Immature natural killer cell (primary cell): ENCODE results near the gene RAMACL. TPM values are rescaled to one million over a fixed set of nuclear protein-coding genes. Genes with fewer than 3 reads are reported as not detected.

Source experiments
- DNase-seq, 3 donors: peaks; one replicate each; pipeline ENCODE4 v3.0.0; 2022; ENCODE audit warnings: mixed read lengths in 1 of 3
- H3K27ac Mint-ChIP-seq, 6 donors: one replicate each; pipeline ENCODE4 v1.8.0; 2020; ENCODE audit warnings: mixed read lengths in 6 of 6, mild to moderate bottlenecking in 5 of 6, inconsistent platforms in 4 of 6, moderate library complexity in 3 of 6
- H3K27me3 Mint-ChIP-seq, 3 donors: one replicate each; pipeline ENCODE4 v1.8.0; 2020 to 2021; ENCODE audit warnings: low read depth in 3 of 3, mild to moderate bottlenecking in 3 of 3, mixed read lengths in 3 of 3, moderate library complexity in 3 of 3, inconsistent platforms in 1 of 3
- H3K36me3 Mint-ChIP-seq, 3 donors: one replicate each; pipeline ENCODE4 v1.8.0; 2020; ENCODE audit warnings: mixed read lengths in 3 of 3, inconsistent platforms in 2 of 3, mild to moderate bottlenecking in 2 of 3
- H3K4me1 Mint-ChIP-seq, 2 donors: one replicate each; pipeline ENCODE4 v1.8.0; 2020; ENCODE audit warnings: inconsistent platforms in 2 of 2, mild to moderate bottlenecking in 2 of 2, mixed read lengths in 2 of 2, moderate library complexity in 1 of 2
- H3K4me3 Mint-ChIP-seq, 5 donors: one replicate each; pipeline ENCODE4 v1.8.0; 2020; ENCODE audit warnings: mild to moderate bottlenecking in 5 of 5, mixed read lengths in 5 of 5, inconsistent platforms in 3 of 5, moderate library complexity in 3 of 5
- H3K9me3 Mint-ChIP-seq, 6 donors: one replicate each; pipeline ENCODE4 v1.8.0; 2020; ENCODE audit warnings: mild to moderate bottlenecking in 6 of 6, mixed read lengths in 6 of 6, inconsistent platforms in 4 of 6, moderate library complexity in 3 of 6
- polyA plus RNA-seq, 3 donors: library from polyadenylated mRNA; unstranded; fragments of 300-500 nt; fragmentation: Illumina TruSeq; gene quantifications; one replicate each; pipeline ENCODE4 v1.2.3, GENCODE V29; 2021

The RAMACL gene
- polyA plus RNA-seq, 3 donors from 2014 or later: 0.18 to 0.58 (median 0.38) TPM

GRCh38 chr6:166624275-166624674, 37.8 kb upstream of the RAMACL start:
- Mint-ChIP-seq H3K27ac (no peak overlapping the region), H3K9me3 (no peaks in the 10 kb centered on the region), H3K27me3 (peaks cover 18 to 20% (median 20%) of the 10 kb centered on the region in 3 donors), H3K4me1 (peaks cover 15 to 18% of the 10 kb centered on the region in 2 donors), H3K4me3 (no peak overlapping the region), H3K36me3 (no peaks in the 10 kb centered on the region)
- no peak for DNase-seq

DNA sequence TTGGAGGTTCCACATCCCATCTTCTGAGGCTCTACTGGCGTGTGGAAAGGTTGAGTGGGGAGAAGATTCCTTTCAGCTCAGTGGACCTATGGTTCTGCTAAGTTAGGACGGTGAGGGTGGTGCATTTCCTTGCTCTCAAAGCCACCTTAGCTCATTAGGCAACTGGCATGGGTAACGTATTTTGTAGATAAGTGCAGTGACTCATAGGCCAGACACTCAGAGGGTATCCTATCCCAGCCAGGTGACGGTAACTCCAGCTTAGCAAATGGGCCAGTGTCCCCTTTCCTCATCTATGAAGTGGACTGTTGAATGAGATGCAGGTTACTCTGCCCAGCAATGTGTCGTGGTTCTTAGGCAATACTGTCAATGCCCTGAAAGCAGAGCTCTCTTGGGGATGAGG, 36.8 kb upstream of the RAMACL start:
- H3K27ac Mint-ChIP-seq: no peak overlapping the region
- peaks cover 15 to 18% (median 17%) of the 10 kb centered on the region in 3 donors for H3K27me3 Mint-ChIP-seq
- DNase-seq: no peak
- H3K36me3 Mint-ChIP-seq: no peaks in the 10 kb centered on the region
- H3K4me3 Mint-ChIP-seq: no peak overlapping the region
- no peaks in the 10 kb centered on the region for H3K9me3 Mint-ChIP-seq
- peaks cover 10 to 14% of the 10 kb centered on the region in 2 donors for H3K4me1 Mint-ChIP-seq

GRCh38 chr6:166621114-166621540, 34.6 kb upstream of the RAMACL start:
- no peak overlapping the region for H3K4me3 Mint-ChIP-seq
- peaks cover 0 to 6% of the 10 kb centered on the region in 2 donors for H3K4me1 Mint-ChIP-seq
- no peak overlapping the region for H3K27ac Mint-ChIP-seq
- no peak for DNase-seq
- H3K27me3 Mint-ChIP-seq: peaks cover 4 to 8% (median 6%) of the 10 kb centered on the region in 3 donors
- H3K36me3 Mint-ChIP-seq: no peaks in the 10 kb centered on the region
- H3K9me3 Mint-ChIP-seq: no peaks in the 10 kb centered on the region

GRCh38 chr6:166620478-166621113, 34.1 kb upstream of the RAMACL start:
- Mint-ChIP-seq H3K9me3 (no peaks in the 10 kb centered on the region), H3K4me1 (peaks cover 0 to under 1% of the 10 kb centered on the region in 2 donors), H3K4me3 (no peak overlapping the region), H3K36me3 (no peaks in the 10 kb centered on the region), H3K27me3 (peaks cover 3 to 6% (median 6%) of the 10 kb centered on the region in 3 donors), H3K27ac (no peak overlapping the region)
- no peak for DNase-seq

DNA sequence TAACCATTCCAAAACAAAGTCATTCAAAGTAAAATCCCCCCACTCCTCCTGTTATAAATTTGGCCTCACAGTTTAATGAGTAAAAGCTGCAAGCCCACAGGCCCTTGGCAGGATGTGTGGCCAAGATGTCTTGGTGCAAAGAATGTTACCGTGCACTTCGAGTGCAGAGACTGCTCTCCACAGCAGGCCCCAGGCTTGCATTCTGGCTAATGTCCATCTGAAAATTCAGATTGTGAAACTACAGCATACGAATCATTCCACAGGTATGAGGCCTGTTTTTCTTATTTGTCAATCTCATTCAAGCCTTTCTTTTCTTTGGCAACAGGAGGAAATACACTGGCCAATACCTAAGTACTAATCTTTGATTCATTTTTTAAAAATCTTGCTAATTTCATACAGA, 33.4 kb upstream of the RAMACL start:
- Mint-ChIP-seq H3K4me1 (no peaks in the 10 kb centered on the region), H3K27me3 (peaks cover 0 to 6% (median 2%) of the 10 kb centered on the region in 3 donors), H3K27ac (no peak overlapping the region), H3K36me3 (peaks cover 0 to 3% (median 0%) of the 10 kb centered on the region in 3 donors), H3K4me3 (no peak overlapping the region), H3K9me3 (no peaks in the 10 kb centered on the region)
- DNase-seq: no peak

- DNase-seq: no peak
- Mint-ChIP-seq H3K27me3 (peaks cover 0 to 6% (median 2%) of the 10 kb centered on the region in 3 donors), H3K4me1 (no peaks in the 10 kb centered on the region), H3K36me3 (peaks cover 0 to 3% (median under 1%) of the 10 kb centered on the region in 3 donors), H3K9me3 (no peaks in the 10 kb centered on the region), H3K27ac (no peak overlapping the region), H3K4me3 (no peak overlapping the region)
Measured at GRCh38 chr6:166618866-166619761, 32.6 kb upstream of the RAMACL start.

DNA sequence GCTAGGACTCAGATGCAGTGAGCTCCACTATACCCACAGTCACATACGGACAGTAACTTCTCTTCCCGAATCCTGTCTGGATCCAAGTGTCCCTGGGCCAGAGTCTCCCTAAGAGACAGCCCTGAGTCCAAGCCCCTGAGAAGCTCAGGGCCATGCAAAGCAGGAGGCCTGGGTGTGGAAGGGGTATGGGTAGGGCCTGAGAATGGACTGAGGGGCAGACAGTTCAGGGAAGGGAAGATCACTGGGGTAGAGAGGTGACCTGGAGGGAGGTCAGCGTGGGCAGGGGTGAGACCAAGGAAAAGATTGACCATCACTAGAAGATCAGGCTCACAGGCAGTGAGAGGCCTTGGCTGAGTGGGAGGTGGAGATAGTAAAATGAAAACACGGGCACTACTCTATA, 31.8 kb upstream of the RAMACL start:
- Mint-ChIP-seq H3K4me3 (no peak overlapping the region), H3K27me3 (peaks cover 0 to 3% (median 2%) of the 10 kb centered on the region in 3 donors), H3K36me3 (peaks cover 0 to 4% (median 3%) of the 10 kb centered on the region in 3 donors), H3K27ac (no peak overlapping the region), H3K9me3 (no peaks in the 10 kb centered on the region), H3K4me1 (no peaks in the 10 kb centered on the region)
- DNase-seq: no peak

DNA sequence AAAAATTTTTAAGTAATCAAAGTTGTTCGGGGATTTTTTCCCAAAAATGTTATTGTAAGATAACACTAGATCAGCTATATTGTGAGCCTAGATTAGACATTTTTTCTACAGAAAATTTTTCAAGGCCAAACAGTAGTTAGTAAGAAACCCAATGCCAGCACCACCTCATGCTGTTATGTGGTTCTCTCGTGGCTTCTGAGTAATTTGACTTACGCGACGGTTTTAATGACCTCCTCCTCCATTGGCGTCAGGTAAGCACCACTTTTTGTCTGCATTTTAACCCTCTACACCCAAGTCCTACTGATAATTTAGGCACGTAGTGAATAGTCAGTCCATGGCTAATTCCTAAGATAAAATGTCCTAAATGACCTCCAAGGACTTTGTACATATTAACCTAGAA, 30.9 kb upstream of the RAMACL start:
- Mint-ChIP-seq H3K27ac (no peak overlapping the region), H3K9me3 (no peaks in the 10 kb centered on the region), H3K27me3 (peaks cover 0 to 2% (median 0%) of the 10 kb centered on the region in 3 donors), H3K4me1 (no peaks in the 10 kb centered on the region), H3K36me3 (peaks cover 0 to 4% (median 3%) of the 10 kb centered on the region in 3 donors), H3K4me3 (no peak overlapping the region)
- DNase-seq: no peak

DNA sequence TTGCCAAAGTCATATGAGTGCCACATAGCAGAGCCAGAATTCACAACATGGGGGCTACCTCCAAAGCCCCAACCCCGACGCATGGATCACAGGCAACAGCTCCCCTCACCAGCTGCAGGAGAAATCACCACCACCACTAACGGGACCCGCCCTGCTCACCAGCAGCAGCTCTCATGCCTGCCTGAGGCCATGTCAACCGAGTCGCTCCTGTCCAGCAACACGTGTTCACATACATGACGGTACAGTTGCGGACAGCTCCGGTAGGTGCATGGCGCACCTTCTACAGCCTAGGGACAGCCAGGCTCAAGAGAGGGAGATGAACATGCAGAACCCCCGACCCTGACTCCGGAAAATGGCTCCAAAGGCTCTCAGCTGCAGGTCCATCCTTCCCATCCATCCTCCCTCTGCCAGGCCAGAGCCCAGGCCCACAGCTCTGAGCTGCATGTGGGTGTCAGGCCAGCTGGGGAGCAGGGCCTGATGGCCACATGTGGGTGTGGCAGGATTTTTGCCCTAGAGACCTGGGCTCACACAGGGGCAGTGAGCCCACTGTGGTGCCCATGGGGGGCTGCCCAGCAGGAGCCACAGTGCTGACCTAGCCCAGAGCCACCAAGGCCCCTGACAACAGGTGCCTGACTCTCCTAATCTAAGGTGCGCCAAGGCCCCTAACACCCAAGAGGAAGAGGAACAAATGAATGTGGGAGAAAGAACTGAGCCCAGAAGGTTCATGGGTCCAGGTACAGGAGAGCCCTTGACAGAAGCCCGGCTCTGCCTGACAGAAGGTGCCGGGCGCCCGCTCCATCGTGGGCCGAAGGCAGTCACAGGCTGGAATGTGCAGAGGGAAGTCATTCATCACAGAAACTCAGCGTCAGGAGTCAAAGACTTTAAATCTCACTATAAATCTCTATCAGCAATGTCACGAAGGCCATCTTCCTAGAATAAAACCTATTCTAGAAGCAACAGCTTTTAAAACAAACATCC, 30.1 kb upstream of the RAMACL start:
- Mint-ChIP-seq H3K36me3 (peaks cover 0 to 4% (median 3%) of the 10 kb centered on the region in 3 donors), H3K9me3 (no peaks in the 10 kb centered on the region), H3K27me3 (peaks cover 2 to 3% (median 3%) of the 10 kb centered on the region in 3 donors), H3K4me1 (no peaks in the 10 kb centered on the region), H3K27ac (no peak overlapping the region), H3K4me3 (no peak overlapping the region)
- DNase-seq: no peak

DNA sequence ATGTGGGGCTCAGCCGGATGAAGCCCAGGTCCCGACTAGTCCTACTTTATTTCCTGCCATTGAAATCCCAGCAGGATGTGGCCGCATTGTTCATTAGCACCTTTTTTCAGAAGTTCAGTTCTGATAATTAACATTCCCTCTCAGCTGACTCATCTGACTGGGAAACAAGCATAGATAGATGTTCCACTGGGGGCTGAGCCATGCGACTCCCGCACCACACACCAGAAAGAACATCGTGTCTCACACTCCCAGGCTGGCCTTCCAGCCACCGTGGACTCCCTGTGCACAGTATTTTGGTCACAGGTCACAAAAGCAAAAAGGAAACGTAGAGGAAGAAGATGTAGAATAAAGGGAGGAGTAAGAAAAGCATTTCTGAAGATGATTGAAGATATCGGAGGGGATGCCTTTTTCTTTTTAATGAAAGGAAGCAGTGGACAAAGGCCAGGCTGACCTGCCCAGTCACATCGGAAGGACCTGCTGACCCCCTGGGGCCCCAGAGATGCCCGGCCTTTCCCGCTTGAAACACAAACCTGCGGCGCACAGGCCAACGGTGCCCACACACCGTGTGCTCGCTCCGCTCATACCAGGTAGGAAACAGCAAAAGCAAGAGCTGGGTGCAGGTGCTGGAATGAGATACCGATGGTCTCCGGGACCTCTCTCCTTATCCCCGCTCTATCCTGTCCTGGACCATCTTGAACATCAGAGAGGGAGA, 28.7 kb upstream of the RAMACL start:
- Mint-ChIP-seq H3K27ac (no peak overlapping the region), H3K9me3 (no peaks in the 10 kb centered on the region), H3K27me3 (peaks cover 2 to 3% (median 3%) of the 10 kb centered on the region in 3 donors), H3K4me1 (no peaks in the 10 kb centered on the region), H3K36me3 (peaks cover 0 to 4% (median 3%) of the 10 kb centered on the region in 3 donors), H3K4me3 (no peak overlapping the region)
- no peak for DNase-seq

DNA sequence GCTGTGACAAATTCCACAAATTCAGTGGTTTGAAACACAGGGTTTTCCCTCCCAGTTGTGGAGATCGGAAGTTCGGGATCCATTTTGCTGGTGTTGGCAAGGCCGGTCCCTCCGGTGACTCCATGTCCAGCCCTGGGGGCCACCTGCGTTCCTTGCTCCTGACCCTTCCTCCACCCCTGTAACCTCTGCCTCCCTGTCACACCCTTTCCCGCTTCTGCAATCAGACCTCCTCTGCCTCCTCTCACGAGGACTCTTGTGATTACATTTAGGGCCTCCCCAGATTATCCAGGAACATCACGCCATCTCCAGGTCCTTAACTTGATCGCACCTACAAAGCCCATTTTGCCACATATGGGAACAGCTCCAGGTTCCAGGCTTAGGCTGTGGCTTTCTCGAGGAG, 28.1 kb upstream of the RAMACL start:
- peaks cover 0 to 4% (median 3%) of the 10 kb centered on the region in 3 donors for H3K36me3 Mint-ChIP-seq
- H3K27me3 Mint-ChIP-seq: peaks cover 2 to 3% (median 3%) of the 10 kb centered on the region in 3 donors
- no peaks in the 10 kb centered on the region for H3K4me1 Mint-ChIP-seq
- no peak for DNase-seq
- no peak overlapping the region for H3K27ac Mint-ChIP-seq
- H3K4me3 Mint-ChIP-seq: no peak overlapping the region
- no peaks in the 10 kb centered on the region for H3K9me3 Mint-ChIP-seq

- Mint-ChIP-seq H3K36me3 (peaks cover 0 to 4% (median 3%) of the 10 kb centered on the region in 3 donors), H3K27ac (peak overlapping the region in 1 of 6 donors; percentile 13), H3K4me1 (no peaks in the 10 kb centered on the region), H3K4me3 (no peak overlapping the region), H3K9me3 (no peaks in the 10 kb centered on the region), H3K27me3 (peaks cover 2 to 3% (median 3%) of the 10 kb centered on the region in 3 donors)
- no peak for DNase-seq
Measured at GRCh38 chr6:166614171-166614583, 27.7 kb upstream of the RAMACL start.

DNA sequence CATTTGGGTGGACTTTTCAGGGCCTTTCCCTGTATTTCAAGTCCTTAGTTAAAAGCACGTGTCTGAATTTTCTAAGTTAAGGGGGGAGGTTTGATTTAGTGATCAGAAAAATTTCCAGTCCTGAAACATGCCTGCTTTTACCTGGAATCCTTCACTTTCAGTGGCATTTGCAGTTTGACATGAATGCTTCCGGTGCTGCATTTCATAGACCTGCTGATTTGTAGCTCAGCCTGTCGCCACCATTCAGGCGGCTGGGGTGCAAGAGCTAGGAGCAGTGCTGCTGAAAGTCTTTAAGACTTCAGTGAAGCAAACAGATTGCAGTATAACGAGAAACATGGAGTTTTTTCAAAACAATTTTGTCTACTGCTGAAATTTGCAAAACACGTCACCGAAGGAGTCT, 26.5 kb upstream of the RAMACL start:
- no peak for DNase-seq
- peaks cover 0 to 3% (median 3%) of the 10 kb centered on the region in 3 donors for H3K27me3 Mint-ChIP-seq
- H3K9me3 Mint-ChIP-seq: no peaks in the 10 kb centered on the region
- H3K27ac Mint-ChIP-seq: no peak overlapping the region
- peaks cover 0 to 4% (median 3%) of the 10 kb centered on the region in 3 donors for H3K36me3 Mint-ChIP-seq
- no peak overlapping the region for H3K4me3 Mint-ChIP-seq
- no peaks in the 10 kb centered on the region for H3K4me1 Mint-ChIP-seq
